OCI-LY3 (cell line): ENCODE measurements around the gene CFAP74.
A peak's percentile ranks its signal among the peaks of the same experiment; 100 is the strongest.

Experiments
- H2AFZ ChIP-seq: fragments of 200-600, 300-600 bp; shearing (Covaris generic); 2 replicates; pipeline ENCODE4 v1.6.0; 2014; ENCODE audit warnings: antibody characterized with exemption, low read depth, low read length
- H3K27ac ChIP-seq: fragments of 200-600, 300-600 bp; sonication (generic); 2 replicates; pipeline ENCODE4 v1.5.1; 2014; ENCODE audit warnings: mild to moderate bottlenecking, low read length, moderate library complexity, mixed read lengths
- H3K27me3 ChIP-seq: fragments of 200-600, 300-600 bp; sonication (generic); 2 replicates; pipeline ENCODE4 v1.6.1; 2014; ENCODE audit warnings: low read depth, low read length, mixed read lengths
- H3K36me3 ChIP-seq: fragments of 200-600, 300-600 bp; sonication (generic); replicated peaks from 2 replicates; pipeline ENCODE3; 2014; ENCODE audit warnings: low read depth, low read length, mixed read lengths
- H3K4me1 ChIP-seq: fragments of 300-600, 200-600 bp; sonication (generic); 2 replicates; pipeline ENCODE4 v1.6.1; 2014; ENCODE audit warnings: low read length, mixed read lengths
- H3K4me2 ChIP-seq: fragments of 200-600, 300-600 bp; sonication (generic); 2 replicates; pipeline ENCODE4 v1.6.1; 2014; ENCODE audit warnings: low read length, mixed read lengths
- H3K4me3 ChIP-seq: fragments of 300-600, 200-600 bp; sonication (generic); 2 replicates; pipeline ENCODE4 v1.5.1; 2014; ENCODE audit warnings: antibody characterized with exemption, mild to moderate bottlenecking, low read length, moderate library complexity
- H3K79me2 ChIP-seq: fragments of 300-600, 200-600 bp; shearing (Covaris generic); 2 replicates; pipeline ENCODE4 v1.6.1; 2014; ENCODE audit warnings: mild to moderate bottlenecking, low read length, mixed read lengths
- H3K9ac ChIP-seq: fragments of 300-600, 200-600 bp; shearing (Covaris generic); 2 replicates; pipeline ENCODE4 v1.6.0; 2014; ENCODE audit warnings: mild to moderate bottlenecking, low read length, moderate library complexity
- H3K9me3 ChIP-seq: fragments of 200-600, 300-600 bp; shearing (Covaris generic); 2 replicates; pipeline ENCODE4 v1.6.1; 2014; ENCODE audit warnings: low read length, mixed read lengths; ENCODE audit not compliant: insufficient read depth
- H4K20me1 ChIP-seq: fragments of 200-600, 300-600 bp; sonication (generic); 2 replicates; pipeline ENCODE4 v1.6.1; 2016; ENCODE audit warnings: low read length, mixed read lengths; ENCODE audit not compliant: insufficient read depth
- EZH2phosphoT487 ChIP-seq: fragments of 200-600 bp; shearing (Covaris generic); IDR thresholded peaks from 2 replicates; pipeline ENCODE4 v1.6.1; 2018; ENCODE audit warnings: antibody characterized with exemption, mixed run types, low read depth
- TF ChIP-seq, protein P1 (sequence below): fragments of 200-600, 300-600 bp; sonication (generic); IDR thresholded peaks from 2 replicates; pipeline ENCODE4 v1.5.1; 2014; ENCODE audit warnings: antibody characterized with exemption, low read length, low read depth

The CFAP74 gene

GRCh38 chr1:1960480-1961196 lies 42.9 kb downstream of the CFAP74 start:
- no peak overlapping the region for H3K9ac ChIP-seq
- H3K4me1 ChIP-seq = no peaks in the 10 kb centered on the region
- H3K36me3 ChIP-seq = no peaks in the 10 kb centered on the region
- H3K4me2 ChIP-seq = no peak overlapping the region
- TF ChIP-seq EZH2phosphoT487 = no peak
- TF ChIP-seq, protein P1, sequence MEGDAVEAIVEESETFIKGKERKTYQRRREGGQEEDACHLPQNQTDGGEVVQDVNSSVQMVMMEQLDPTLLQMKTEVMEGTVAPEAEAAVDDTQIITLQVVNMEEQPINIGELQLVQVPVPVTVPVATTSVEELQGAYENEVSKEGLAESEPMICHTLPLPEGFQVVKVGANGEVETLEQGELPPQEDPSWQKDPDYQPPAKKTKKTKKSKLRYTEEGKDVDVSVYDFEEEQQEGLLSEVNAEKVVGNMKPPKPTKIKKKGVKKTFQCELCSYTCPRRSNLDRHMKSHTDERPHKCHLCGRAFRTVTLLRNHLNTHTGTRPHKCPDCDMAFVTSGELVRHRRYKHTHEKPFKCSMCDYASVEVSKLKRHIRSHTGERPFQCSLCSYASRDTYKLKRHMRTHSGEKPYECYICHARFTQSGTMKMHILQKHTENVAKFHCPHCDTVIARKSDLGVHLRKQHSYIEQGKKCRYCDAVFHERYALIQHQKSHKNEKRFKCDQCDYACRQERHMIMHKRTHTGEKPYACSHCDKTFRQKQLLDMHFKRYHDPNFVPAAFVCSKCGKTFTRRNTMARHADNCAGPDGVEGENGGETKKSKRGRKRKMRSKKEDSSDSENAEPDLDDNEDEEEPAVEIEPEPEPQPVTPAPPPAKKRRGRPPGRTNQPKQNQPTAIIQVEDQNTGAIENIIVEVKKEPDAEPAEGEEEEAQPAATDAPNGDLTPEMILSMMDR = no peak
- H3K27me3 ChIP-seq = peaks cover 8% of the 10 kb centered on the region; the same call in 1 of the 2 replicates
- no peak overlapping the region for H3K4me3 ChIP-seq
- no peak overlapping the region for H2AFZ ChIP-seq
- no peak overlapping the region for H3K27ac ChIP-seq
- H3K9me3 ChIP-seq = no peaks in the 10 kb centered on the region
- no peaks in the 10 kb centered on the region for H3K79me2 ChIP-seq
- H4K20me1 ChIP-seq = no peaks in the 10 kb centered on the region

DNA sequence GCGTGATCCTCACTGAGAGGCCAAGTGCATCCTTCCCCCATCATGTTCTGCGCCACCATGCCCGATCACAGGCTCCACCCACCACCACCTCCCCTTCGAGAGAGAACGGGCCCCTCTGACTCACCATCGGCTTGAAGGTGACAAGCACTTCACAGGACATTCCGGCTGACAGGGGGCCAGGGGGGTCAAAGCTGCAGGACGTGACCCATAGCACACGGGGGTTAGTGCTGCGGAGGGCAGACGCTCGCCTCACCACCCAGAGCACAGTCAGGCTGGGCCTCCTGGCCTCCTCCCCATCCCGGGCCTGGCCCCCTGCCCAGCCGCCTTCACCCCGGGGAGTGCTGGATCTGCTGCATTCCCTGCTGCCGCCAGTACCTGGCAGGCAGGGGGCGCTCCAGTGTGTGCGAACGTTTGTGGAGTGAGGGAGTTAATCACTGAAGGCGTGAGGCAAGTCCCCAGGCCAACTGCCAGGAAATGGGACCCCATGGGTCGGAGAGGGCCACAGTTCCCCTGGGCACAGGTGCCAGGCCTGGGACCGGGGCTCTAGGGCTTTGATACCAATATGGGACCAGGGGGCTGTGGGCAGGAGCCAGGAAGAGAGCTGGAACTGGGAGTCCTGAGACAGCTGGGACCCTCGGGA lies 43.6 kb downstream of the CFAP74 start:
- H3K4me1 ChIP-seq = no peaks in the 10 kb centered on the region
- H4K20me1 ChIP-seq = no peaks in the 10 kb centered on the region
- H3K27ac ChIP-seq = no peak overlapping the region
- H3K4me2 ChIP-seq = peak overlapping the region; percentile 10; the same call in 1 of the 2 replicates
- no peak overlapping the region for H3K4me3 ChIP-seq
- no peaks in the 10 kb centered on the region for H3K79me2 ChIP-seq
- H2AFZ ChIP-seq = no peak overlapping the region
- no peaks in the 10 kb centered on the region for H3K9me3 ChIP-seq
- no peak overlapping the region for H3K9ac ChIP-seq
- no peak for TF ChIP-seq EZH2phosphoT487
- TF ChIP-seq, protein P1 = peak; percentile 82
- peaks cover 8% of the 10 kb centered on the region; the same call in 1 of the 2 replicates for H3K27me3 ChIP-seq
- H3K36me3 ChIP-seq = no peaks in the 10 kb centered on the region

GRCh38 chr1:1959459-1959839 lies 44.1 kb downstream of the CFAP74 start:
- Histone ChIP-seq H2AFZ (no peak overlapping the region), H3K4me1 (no peaks in the 10 kb centered on the region), H3K9ac (no peak overlapping the region), H3K79me2 (no peaks in the 10 kb centered on the region), H3K4me2 (peak overlapping the region; percentile 10; the same call in 1 of the 2 replicates), H4K20me1 (no peaks in the 10 kb centered on the region), H3K27me3 (peaks cover 8% of the 10 kb centered on the region; the same call in 1 of the 2 replicates), H3K4me3 (no peak overlapping the region), H3K27ac (no peak overlapping the region), H3K36me3 (no peaks in the 10 kb centered on the region), H3K9me3 (no peaks in the 10 kb centered on the region)
- TF ChIP-seq, protein P1 = no peak
- no peak for TF ChIP-seq EZH2phosphoT487

DNA sequence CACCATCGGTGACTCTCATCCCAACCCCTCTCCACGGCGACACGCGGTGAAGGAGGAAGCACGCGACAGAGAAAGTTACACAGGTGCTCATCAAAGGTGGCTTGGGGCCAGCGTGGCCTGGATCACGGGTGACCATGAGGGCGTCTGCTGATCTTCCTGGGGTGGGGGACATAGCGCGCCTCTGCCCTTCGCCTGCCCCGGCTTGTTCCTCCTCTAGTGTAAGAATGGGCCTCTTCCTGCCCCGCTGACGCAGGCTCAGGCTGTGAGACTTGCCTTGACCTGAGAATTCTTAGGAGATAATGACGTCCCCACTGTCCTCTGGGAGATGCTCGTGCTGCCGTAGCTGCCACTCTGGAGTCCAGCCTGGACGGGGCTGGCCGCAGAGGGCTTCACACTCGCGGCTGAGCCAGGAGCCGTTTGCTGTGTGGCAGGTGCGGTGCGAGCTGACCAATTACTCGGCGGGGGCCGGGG lies 45.5 kb downstream of the CFAP74 start:
- no peaks in the 10 kb centered on the region for H4K20me1 ChIP-seq
- H3K36me3 ChIP-seq = no peaks in the 10 kb centered on the region
- H3K4me3 ChIP-seq = no peak overlapping the region
- no peak overlapping the region for H3K27ac ChIP-seq
- no peak for TF ChIP-seq EZH2phosphoT487
- TF ChIP-seq, protein P1 = no peak
- no peaks in the 10 kb centered on the region for H3K79me2 ChIP-seq
- H3K4me2 ChIP-seq = no peak overlapping the region
- H3K9me3 ChIP-seq = no peaks in the 10 kb centered on the region
- H3K9ac ChIP-seq = no peak overlapping the region
- H3K4me1 ChIP-seq = no peaks in the 10 kb centered on the region
- peaks cover 8% of the 10 kb centered on the region; the same call in 1 of the 2 replicates for H3K27me3 ChIP-seq
- no peak overlapping the region for H2AFZ ChIP-seq
